ENCODE measurements around the gene JPH2.

Gene JPH2

GRCh38 chr20:44074252-44075151, 112.5 kb downstream of the JPH2 start:
- Histone ChIP-seq H3K36me3 (ENCODE audit: control insufficient read depth in 4 of 4, insufficient read depth in 4 of 4, low read length in 3 of 4) (no peaks in the 10 kb centered on the region), H3K4me1 (ENCODE audit: control extremely low read depth in 1 of 4, control insufficient read depth in 4 of 4, insufficient read depth in 4 of 4, low read length in 3 of 4) (peaks cover 3 to 18% (median 11%) of the 10 kb centered on the region in 4 experiments), H3K9me3 (ENCODE audit: control extremely low read depth in 1 of 5, control insufficient read depth in 4 of 5, insufficient read depth in 2 of 5, low read depth in 1 of 5, low read length in 4 of 5) (no peaks in the 10 kb centered on the region), H3K27ac (ENCODE audit: insufficient read depth in 1 of 2, low read depth in 1 of 2, low read length in 2 of 2, poor library complexity in 1 of 2, severe bottlenecking in 2 of 2) (no peak overlapping the region), H3K27me3 (replicated peaks in 2 of 5; ENCODE audit: control insufficient read depth in 4 of 5, insufficient read depth in 5 of 5, low read length in 4 of 5) (peaks cover 0 to 15% (median 3%) of the 10 kb centered on the region in 5 experiments), H3K4me3 (ENCODE audit: control insufficient read depth in 1 of 7, extremely low read depth in 1 of 7, insufficient read depth in 4 of 7, low read depth in 2 of 7, low read length in 6 of 7) (no peak overlapping the region)
- peak in 1 of 3 donors; percentile 6 for DNase-seq
- 95% methylated on average over 8 of the region's 12 CpGs for WGBS (ENCODE audit: insufficient coverage)
- ChIA-PET CTCF (interaction anchor here (2.2 kb wide), 1 partner anchor 17 kb away, joined by 11 read pairs; no protein-coding TSS in a partner anchor), POLR2A (no interaction called here)

GRCh38 chr20:44073675-44074071, 113.3 kb downstream of the JPH2 start:
- Histone ChIP-seq H3K9me3 (ENCODE audit: control extremely low read depth in 1 of 5, control insufficient read depth in 4 of 5, insufficient read depth in 2 of 5, low read depth in 1 of 5, low read length in 4 of 5) (no peaks in the 10 kb centered on the region), H3K4me3 (ENCODE audit: control insufficient read depth in 1 of 7, extremely low read depth in 1 of 7, insufficient read depth in 4 of 7, low read depth in 2 of 7, low read length in 6 of 7) (no peak overlapping the region), H3K27ac (ENCODE audit: insufficient read depth in 1 of 2, low read depth in 1 of 2, low read length in 2 of 2, poor library complexity in 1 of 2, severe bottlenecking in 2 of 2) (no peak overlapping the region), H3K4me1 (ENCODE audit: control extremely low read depth in 1 of 4, control insufficient read depth in 4 of 4, insufficient read depth in 4 of 4, low read length in 3 of 4) (peaks cover 6 to 26% (median 19%) of the 10 kb centered on the region in 4 experiments), H3K36me3 (ENCODE audit: control insufficient read depth in 4 of 4, insufficient read depth in 4 of 4, low read length in 3 of 4) (no peaks in the 10 kb centered on the region), H3K27me3 (replicated peaks in 2 of 5; ENCODE audit: control insufficient read depth in 4 of 5, insufficient read depth in 5 of 5, low read length in 4 of 5) (peaks cover 0 to 18% (median 4%) of the 10 kb centered on the region in 5 experiments)
- no peak for DNase-seq
- POLR2A ChIA-PET = no interaction called here
- WGBS (ENCODE audit: insufficient coverage) = 84% methylated on average over 6 of the region's 6 CpGs
- CTCF ChIA-PET = interaction anchor here (2.2 kb wide), 1 partner anchor 17 kb away, joined by 11 read pairs; no protein-coding TSS in a partner anchor

DNA sequence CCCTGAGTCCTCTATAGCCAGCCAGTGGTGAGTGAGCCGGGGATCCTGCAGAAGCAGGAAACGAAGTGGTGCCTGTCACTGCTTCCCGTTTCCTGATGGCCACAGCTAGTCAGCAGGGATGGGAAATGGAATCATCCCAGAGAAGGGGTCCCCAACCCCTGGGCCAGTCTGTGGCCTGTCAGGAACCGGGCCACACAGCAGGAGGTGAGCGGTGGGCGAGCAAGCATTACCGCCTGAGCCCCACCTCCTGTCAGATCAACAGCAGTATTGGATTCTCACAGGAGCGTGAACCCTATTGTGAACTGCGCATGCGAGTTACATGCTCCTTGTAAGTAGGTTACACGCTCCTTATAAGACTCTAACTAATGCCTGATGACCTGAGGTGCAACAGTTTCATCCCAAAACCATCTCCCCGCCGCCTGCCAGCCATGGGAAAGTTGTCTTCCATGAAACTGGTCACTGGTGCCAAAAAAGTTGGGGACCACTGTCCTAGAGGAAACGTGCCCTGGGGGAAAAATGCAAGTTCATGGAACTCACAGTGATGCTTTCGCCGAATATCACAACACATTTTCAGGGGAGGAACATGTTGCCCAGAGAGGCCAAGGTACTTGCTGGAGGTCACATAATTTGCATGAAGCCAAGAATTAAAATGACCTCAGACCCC, 113.8 kb downstream of the JPH2 start:
- ChIA-PET CTCF (interaction anchor here (0.8 to 2.2 kb wide), 3 partner anchors 7 to 16 kb away, joined by 3 to 11 read pairs (median 6); no protein-coding TSS in a partner anchor), POLR2A (no interaction called here)
- peaks cover 6 to 31% (median 20%) of the 10 kb centered on the region in 4 experiments for H3K4me1 ChIP-seq (ENCODE audit: control extremely low read depth in 1 of 4, control insufficient read depth in 4 of 4, insufficient read depth in 4 of 4, low read length in 3 of 4)
- H3K27me3 ChIP-seq (replicated peaks in 2 of 5; ENCODE audit: control insufficient read depth in 4 of 5, insufficient read depth in 5 of 5, low read length in 4 of 5) = peaks cover 0 to 21% (median 4%) of the 10 kb centered on the region in 5 experiments
- no peak overlapping the region for H3K4me3 ChIP-seq (ENCODE audit: control insufficient read depth in 1 of 7, extremely low read depth in 1 of 7, insufficient read depth in 4 of 7, low read depth in 2 of 7, low read length in 6 of 7)
- DNase-seq = peak in 2 of 3 donors; percentile 11 to 21
- H3K27ac ChIP-seq (ENCODE audit: insufficient read depth in 1 of 2, low read depth in 1 of 2, low read length in 2 of 2, poor library complexity in 1 of 2, severe bottlenecking in 2 of 2) = no peak overlapping the region
- 57% methylated on average over 14 of the region's 16 CpGs for WGBS (ENCODE audit: insufficient coverage)
- no peaks in the 10 kb centered on the region for H3K9me3 ChIP-seq (ENCODE audit: control extremely low read depth in 1 of 5, control insufficient read depth in 4 of 5, insufficient read depth in 2 of 5, low read depth in 1 of 5, low read length in 4 of 5)
- no peaks in the 10 kb centered on the region for H3K36me3 ChIP-seq (ENCODE audit: control insufficient read depth in 4 of 4, insufficient read depth in 4 of 4, low read length in 3 of 4)

GRCh38 chr20:44072384-44072783, 114.6 kb downstream of the JPH2 start:
- no peak for DNase-seq
- H3K27me3 ChIP-seq (replicated peaks in 2 of 5; ENCODE audit: control insufficient read depth in 4 of 5, insufficient read depth in 5 of 5, low read length in 4 of 5) = peaks cover 0 to 21% (median 4%) of the 10 kb centered on the region in 5 experiments
- H3K4me3 ChIP-seq (ENCODE audit: control insufficient read depth in 1 of 7, extremely low read depth in 1 of 7, insufficient read depth in 4 of 7, low read depth in 2 of 7, low read length in 6 of 7) = no peak overlapping the region
- ChIA-PET POLR2A (no interaction called here), CTCF (interaction anchor here (0.8 to 1.3 kb wide), 2 partner anchors 8 to 15 kb away, joined by 3 to 6 read pairs; no protein-coding TSS in a partner anchor)
- WGBS (ENCODE audit: insufficient coverage) = no CpG with 5 or more reads among the region's 6 CpGs
- no peaks in the 10 kb centered on the region for H3K9me3 ChIP-seq (ENCODE audit: control extremely low read depth in 1 of 5, control insufficient read depth in 4 of 5, insufficient read depth in 2 of 5, low read depth in 1 of 5, low read length in 4 of 5)
- no peak overlapping the region for H3K27ac ChIP-seq (ENCODE audit: insufficient read depth in 1 of 2, low read depth in 1 of 2, low read length in 2 of 2, poor library complexity in 1 of 2, severe bottlenecking in 2 of 2)
- no peaks in the 10 kb centered on the region for H3K36me3 ChIP-seq (ENCODE audit: control insufficient read depth in 4 of 4, insufficient read depth in 4 of 4, low read length in 3 of 4)
- H3K4me1 ChIP-seq (ENCODE audit: control extremely low read depth in 1 of 4, control insufficient read depth in 4 of 4, insufficient read depth in 4 of 4, low read length in 3 of 4) = peaks cover 6 to 32% (median 20%) of the 10 kb centered on the region in 4 experiments

GRCh38 chr20:44071526-44072111, 115.4 kb downstream of the JPH2 start:
- CTCF ChIA-PET = interaction anchor here (1.3 kb wide), 2 partner anchors 9 kb away, joined by 3 to 6 read pairs; no protein-coding TSS in a partner anchor
- peaks cover 6 to 32% (median 20%) of the 10 kb centered on the region in 4 experiments for H3K4me1 ChIP-seq (ENCODE audit: control extremely low read depth in 1 of 4, control insufficient read depth in 4 of 4, insufficient read depth in 4 of 4, low read length in 3 of 4)
- 93% methylated on average over 8 of the region's 11 CpGs for WGBS (ENCODE audit: insufficient coverage)
- no peak overlapping the region for H3K27ac ChIP-seq (ENCODE audit: insufficient read depth in 1 of 2, low read depth in 1 of 2, low read length in 2 of 2, poor library complexity in 1 of 2, severe bottlenecking in 2 of 2)
- H3K4me3 ChIP-seq (ENCODE audit: control insufficient read depth in 1 of 7, extremely low read depth in 1 of 7, insufficient read depth in 4 of 7, low read depth in 2 of 7, low read length in 6 of 7) = no peak overlapping the region
- H3K9me3 ChIP-seq (ENCODE audit: control extremely low read depth in 1 of 5, control insufficient read depth in 4 of 5, insufficient read depth in 2 of 5, low read depth in 1 of 5, low read length in 4 of 5) = no peaks in the 10 kb centered on the region
- no peak for DNase-seq
- no peaks in the 10 kb centered on the region for H3K36me3 ChIP-seq (ENCODE audit: control insufficient read depth in 4 of 4, insufficient read depth in 4 of 4, low read length in 3 of 4)
- H3K27me3 ChIP-seq (replicated peaks in 2 of 5; ENCODE audit: control insufficient read depth in 4 of 5, insufficient read depth in 5 of 5, low read length in 4 of 5) = peaks cover 0 to 21% (median 4%) of the 10 kb centered on the region in 5 experiments
- POLR2A ChIA-PET = no interaction called here

DNA sequence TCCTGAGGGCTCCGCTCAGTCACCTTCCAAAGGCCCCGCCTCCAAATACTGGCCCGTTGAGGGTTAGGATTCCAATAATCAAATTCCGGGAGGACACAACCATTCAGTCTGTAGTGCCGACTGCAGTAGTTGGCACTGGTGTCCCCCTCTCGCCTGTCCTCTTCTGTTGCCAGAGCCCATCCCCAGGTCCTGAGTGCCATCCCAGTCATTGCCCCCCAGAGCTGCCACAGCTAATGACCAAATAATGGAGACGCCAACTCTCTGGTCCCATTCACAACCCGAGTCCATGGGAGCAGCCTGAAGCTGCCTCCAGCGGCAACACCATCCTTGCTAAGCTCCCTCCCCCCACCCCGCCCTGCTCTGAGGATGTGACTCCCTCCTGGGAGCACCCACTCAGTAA, 115.9 kb downstream of the JPH2 start:
- H3K4me3 ChIP-seq (ENCODE audit: control insufficient read depth in 1 of 7, extremely low read depth in 1 of 7, insufficient read depth in 4 of 7, low read depth in 2 of 7, low read length in 6 of 7) = no peak overlapping the region
- no peaks in the 10 kb centered on the region for H3K36me3 ChIP-seq (ENCODE audit: control insufficient read depth in 4 of 4, insufficient read depth in 4 of 4, low read length in 3 of 4)
- DNase-seq = no peak
- 91% methylated on average over 7 of the region's 10 CpGs for WGBS (ENCODE audit: insufficient coverage)
- CTCF ChIA-PET = interaction anchor here (1.3 to 1.8 kb wide), 2 partner anchors 9 to 13 kb away, joined by 3 to 9 read pairs; no protein-coding TSS in a partner anchor
- H3K27me3 ChIP-seq (replicated peaks in 2 of 5; ENCODE audit: control insufficient read depth in 4 of 5, insufficient read depth in 5 of 5, low read length in 4 of 5) = peaks cover 0 to 21% (median 4%) of the 10 kb centered on the region in 5 experiments
- peaks cover 6 to 32% (median 20%) of the 10 kb centered on the region in 4 experiments for H3K4me1 ChIP-seq (ENCODE audit: control extremely low read depth in 1 of 4, control insufficient read depth in 4 of 4, insufficient read depth in 4 of 4, low read length in 3 of 4)
- H3K9me3 ChIP-seq (ENCODE audit: control extremely low read depth in 1 of 5, control insufficient read depth in 4 of 5, insufficient read depth in 2 of 5, low read depth in 1 of 5, low read length in 4 of 5) = no peaks in the 10 kb centered on the region
- H3K27ac ChIP-seq (ENCODE audit: insufficient read depth in 1 of 2, low read depth in 1 of 2, low read length in 2 of 2, poor library complexity in 1 of 2, severe bottlenecking in 2 of 2) = no peak overlapping the region
- POLR2A ChIA-PET = no interaction called here

Data from common myeloid progenitor, CD34-positive (primary cell).